ENCODE measurements around the gene CUX1. TPM values are rescaled to one million over a fixed set of nuclear protein-coding genes. Genes with fewer than 3 reads are reported as not detected.
"Not testable (repeated sequence)": the region's sequence is repeated elsewhere in the genome, so short reads cannot be mapped to it uniquely, and the experiment has no call there.

The CUX1 gene
- total RNA-seq, 1 donor from 2014 or later, result 97.4 TPM

- ATAC-seq (ENCODE audit: poor library complexity), result no peak
- DNase-seq, result no peak
- intact Hi-C loops (cut with DNase I), result no loop called here
Observed at GRCh38 chr7:101877882-101878591, 60.6 kb downstream of the CUX1 start.

DNA sequence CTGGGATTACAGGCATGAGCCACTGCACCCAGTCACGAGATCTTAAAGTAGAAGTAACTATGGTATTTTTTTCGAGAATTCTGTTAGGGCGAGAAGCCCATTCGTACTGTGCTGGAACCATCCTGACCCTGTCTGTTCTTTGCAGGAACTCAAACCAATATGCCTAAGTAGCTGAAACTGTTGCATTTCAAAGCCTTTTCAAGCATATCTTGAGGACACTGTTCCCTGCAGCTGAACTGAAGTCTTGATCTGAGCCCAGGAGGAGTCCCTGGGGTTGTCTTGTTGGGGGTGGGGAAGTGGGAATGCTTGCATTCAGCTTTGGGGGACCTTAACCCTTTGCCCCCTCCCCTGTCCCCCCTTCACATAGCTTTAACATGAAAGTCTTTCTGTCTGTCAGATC, 61.5 kb downstream of the CUX1 start:
- intact Hi-C loops (cut with DNase I), result no loop called here
- ATAC-seq (ENCODE audit: poor library complexity), result no peak
- no peak for DNase-seq

GRCh38 chr7:101879565-101879964, 62.1 kb downstream of the CUX1 start:
- ATAC-seq (ENCODE audit: poor library complexity) (no peak), DNase-seq (no peak)
- intact Hi-C loops (cut with DNase I), result no loop called here

DNA sequence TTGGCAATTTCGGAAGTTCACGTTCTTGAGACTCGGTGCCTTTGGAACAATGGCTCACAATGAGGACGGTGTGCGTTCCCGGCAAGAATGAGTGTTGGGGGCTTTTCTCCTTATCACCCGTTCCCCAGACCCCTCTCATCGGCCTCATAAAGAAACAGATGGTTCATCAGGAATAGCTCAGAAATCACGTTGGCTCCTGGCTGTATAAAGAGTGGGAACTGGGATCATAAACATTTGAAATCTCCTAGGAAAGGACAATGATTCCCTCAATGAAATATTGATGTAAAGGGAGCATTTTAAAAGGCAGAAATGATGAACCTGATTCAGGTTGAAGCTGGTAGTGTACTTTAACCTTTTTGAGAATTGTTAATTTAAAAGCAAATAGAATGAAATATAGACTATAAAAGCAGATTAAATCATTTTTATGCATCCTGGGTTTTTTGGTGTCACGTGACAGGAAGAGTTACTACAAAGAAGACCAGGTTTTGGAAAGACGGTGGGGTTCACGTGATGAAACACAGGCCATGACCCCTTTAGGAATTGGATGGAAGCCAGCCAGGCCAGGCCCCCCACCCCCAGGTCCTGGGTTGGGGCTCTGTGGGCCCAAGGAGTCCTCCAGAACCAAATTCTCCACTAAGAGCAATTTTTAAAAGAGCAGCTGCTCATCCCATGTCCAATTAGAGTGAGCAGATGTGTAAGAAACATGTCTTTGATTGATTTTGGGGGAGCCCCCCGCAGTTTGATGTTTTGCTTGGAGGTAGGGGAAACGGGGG, 63.0 kb downstream of the CUX1 start:
- ATAC-seq (ENCODE audit: poor library complexity) (no peak), DNase-seq (no peak)
- intact Hi-C loops (cut with DNase I), result no loop called here

- intact Hi-C loops (cut with DNase I), result no loop called here
- DNase-seq (no peak), ATAC-seq (ENCODE audit: poor library complexity) (no peak)
Observed at GRCh38 chr7:101882005-101882421, 64.6 kb downstream of the CUX1 start.

DNA sequence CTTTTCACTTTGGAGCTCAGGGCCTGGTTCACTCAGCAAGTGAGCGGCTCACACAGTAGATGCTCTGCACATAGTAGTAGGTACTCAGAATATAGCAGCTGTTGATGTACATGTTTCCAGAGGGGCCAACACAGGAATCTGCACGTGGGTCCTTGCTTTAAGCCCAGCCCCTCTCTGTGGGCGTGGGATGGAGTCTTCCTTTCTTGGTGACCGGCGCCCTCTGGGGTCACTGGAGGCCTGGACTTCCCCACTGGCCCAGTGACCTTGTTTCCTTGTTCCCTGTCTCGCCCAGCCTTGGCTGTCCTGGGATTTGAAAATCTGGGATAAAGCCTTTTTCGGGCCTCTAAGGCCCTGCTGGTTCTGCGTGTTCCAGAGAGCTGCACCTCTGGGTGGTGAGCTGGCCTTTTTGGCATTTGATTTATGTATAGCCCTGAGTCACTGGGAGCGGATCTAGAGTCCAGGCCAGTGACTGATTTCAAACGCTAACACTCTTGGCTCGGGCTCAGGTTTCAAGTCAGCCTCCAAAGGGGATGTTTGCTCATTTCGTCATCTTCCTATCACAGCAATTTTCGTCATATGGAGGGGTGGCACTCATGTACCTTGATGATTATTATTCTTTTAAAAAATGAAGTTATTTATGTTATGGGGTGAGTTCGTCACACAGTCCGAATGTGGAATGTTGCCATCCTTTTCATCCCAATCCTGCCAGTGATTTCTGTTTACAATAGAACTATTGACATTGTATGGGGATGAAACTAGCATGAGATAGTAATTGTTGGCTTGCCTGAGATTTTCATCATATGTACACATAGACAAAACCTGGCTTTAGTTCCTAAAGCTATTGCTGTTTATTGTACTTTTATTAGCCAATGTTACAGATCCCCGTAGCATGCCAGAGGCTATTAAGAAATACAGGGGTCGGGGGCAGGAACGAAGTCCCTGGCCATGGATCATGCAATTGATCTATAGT, 65.5 kb downstream of the CUX1 start:
- intact Hi-C loops (cut with DNase I), result no loop called here
- ATAC-seq (ENCODE audit: poor library complexity) (peak; percentile 91), DNase-seq (peak; percentile 83)

DNA sequence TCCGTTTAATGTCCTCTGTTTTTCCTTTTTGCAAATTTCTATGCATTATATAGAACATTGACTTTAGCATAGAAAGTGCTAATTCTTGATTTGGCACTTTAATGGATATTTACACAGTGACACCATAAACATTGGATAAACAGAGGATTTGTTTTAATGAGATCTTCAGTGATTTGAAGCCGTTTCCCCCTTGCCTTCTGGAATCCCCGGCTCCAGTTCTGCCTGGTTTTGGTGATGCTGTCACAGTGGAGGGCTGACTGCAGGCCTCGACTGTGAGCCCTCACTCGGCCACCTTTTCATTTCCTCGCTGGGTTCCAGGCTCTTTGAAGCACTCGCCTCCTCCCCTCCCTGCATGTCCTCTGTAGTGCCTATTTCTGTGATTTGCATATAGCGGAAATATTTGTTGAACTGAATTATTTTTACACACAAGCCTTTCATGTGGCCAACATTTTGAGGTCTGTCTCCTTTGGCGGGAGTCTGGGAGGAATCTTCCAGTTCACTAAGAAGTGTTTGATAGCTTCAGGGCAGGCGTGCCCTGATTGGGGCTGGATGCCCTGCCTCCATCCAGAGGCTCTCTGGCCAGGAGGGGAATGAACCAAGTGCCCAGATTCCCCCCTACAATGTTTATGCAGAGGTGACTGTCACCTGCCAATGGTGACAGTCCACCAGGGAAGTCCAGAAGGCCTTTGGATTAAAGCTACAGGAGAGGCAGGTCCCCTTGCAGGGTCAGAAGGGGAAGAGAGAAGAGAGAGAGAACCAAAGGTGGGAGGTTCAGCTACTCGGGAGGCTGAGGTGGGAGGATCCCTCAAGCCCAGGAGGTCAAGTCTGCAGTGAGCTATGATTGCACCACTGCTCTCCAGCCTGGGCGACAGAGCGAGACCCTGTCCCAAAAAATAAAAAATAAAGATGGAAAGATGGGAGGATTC, 67.5 kb downstream of the CUX1 start:
- intact Hi-C loops (cut with DNase I), result no loop called here
- no peak for ATAC-seq (ENCODE audit: poor library complexity)

DNA sequence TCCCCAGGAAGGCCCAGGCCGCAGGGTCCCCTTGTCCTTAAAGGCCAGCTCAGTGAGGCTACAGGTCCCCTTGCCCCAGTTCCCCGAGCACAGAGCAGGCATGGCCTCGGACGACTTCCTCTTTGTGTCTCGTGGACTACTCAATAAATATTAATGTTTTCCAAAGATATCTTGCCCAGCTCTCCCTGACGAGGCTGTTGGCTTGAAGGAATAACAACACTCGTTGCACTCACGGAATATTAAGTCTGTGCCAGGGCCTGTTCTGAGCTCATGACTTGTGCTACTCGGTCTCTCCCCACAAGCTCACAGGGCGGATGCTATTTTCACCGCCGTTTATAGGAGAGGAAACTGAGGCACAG, 68.2 kb downstream of the CUX1 start:
- ATAC-seq (ENCODE audit: poor library complexity) (peak; percentile 28), DNase-seq (no peak)
- intact Hi-C loops (cut with DNase I), result no loop called here

More for the DNA sequence above, 67.5 kb downstream of the CUX1 start:
- DNase-seq, result no peak

- DNase-seq; ATAC-seq (ENCODE audit: poor library complexity); intact Hi-C loops (cut with DNase I): not testable (repeated sequence)
Observed at GRCh38 chr7:101887352-101887751, 69.9 kb downstream of the CUX1 start.

- DNase-seq; ATAC-seq (ENCODE audit: poor library complexity); intact Hi-C loops (cut with DNase I): not testable (repeated sequence)
Observed at GRCh38 chr7:101888564-101888963, 71.1 kb downstream of the CUX1 start.

- DNase-seq, result no peak
- no peak for ATAC-seq (ENCODE audit: poor library complexity)
- intact Hi-C loops (cut with DNase I), result no loop called here
Observed at GRCh38 chr7:101890749-101891523, 73.5 kb downstream of the CUX1 start.

DNA sequence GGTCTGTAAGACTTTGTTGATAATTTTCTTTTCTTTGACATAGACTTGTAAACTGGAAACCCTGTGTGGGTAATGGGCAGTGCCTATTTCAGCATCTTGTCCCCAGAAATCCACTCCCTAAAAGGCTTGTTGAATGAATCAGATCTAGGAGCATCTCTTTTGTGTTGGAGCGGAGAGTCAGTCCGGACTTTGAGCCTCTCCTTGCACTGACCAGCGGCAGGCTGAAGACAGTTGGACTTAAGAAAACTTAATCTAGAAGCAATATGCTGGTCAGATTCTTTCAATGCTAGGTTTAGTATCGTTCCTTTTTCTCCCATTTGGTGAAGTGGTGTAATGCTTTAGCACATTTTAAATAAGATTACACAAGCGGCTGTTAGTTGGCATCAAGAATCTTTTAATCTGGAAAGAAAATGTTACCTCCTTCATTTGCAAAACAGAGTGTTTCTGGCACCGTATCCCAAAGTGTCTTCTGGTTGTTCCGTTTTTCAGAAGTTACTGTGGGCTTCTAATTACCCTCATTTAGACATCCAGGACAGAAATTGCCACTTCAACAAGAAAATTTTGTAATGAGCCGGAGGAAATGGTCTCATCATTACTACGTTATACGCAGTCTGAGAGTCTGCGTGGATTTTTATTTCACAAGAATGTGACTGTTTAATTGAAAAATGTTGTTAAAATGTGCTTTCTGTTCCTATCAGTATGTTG, 74.7 kb downstream of the CUX1 start:
- ATAC-seq (ENCODE audit: poor library complexity) (no peak), DNase-seq (no peak)
- intact Hi-C loops (cut with DNase I), result no loop called here

DNA sequence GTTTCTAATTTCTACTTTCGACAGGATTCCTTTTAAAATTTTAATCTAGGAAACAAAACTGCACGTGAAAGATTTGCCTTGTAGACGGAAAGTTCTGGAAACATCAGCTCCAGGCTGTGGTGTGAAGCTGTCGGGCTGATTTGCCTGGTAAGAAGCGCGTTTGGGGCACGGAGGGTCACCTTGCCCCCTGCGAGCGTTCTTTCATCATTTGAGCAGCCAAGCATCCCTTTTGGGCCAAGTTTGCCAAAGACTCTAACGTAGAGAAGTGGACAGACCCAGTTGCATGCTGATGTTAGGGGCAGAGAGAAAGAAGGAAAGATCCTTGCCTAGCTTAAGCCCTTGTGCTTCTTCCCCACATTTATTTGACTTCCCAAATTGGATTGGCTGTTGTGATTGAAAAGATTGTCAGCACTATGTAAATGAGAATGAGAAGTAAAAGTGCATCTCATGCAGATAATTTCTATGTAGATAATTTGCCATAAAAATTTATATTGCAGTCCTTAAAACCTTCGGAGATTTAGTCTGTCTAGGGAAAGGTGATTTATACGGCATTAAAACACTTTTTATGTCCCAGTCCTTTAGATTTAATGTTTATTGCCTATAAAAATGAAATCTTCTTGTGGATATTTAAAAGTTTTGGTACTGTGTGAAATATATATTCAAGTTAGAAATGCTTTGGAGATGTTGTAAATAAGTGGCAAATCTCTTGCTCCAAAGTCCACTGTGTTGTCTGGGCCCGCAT, 76.1 kb downstream of the CUX1 start:
- DNase-seq (no peak), ATAC-seq (ENCODE audit: poor library complexity) (no peak)
- intact Hi-C loops (cut with DNase I), result no loop called here

- intact Hi-C loops (cut with DNase I), result no loop called here
- ATAC-seq (ENCODE audit: poor library complexity) (peak; percentile 49), DNase-seq (no peak)
Observed at GRCh38 chr7:101896316-101896715, 78.9 kb downstream of the CUX1 start.

DNA sequence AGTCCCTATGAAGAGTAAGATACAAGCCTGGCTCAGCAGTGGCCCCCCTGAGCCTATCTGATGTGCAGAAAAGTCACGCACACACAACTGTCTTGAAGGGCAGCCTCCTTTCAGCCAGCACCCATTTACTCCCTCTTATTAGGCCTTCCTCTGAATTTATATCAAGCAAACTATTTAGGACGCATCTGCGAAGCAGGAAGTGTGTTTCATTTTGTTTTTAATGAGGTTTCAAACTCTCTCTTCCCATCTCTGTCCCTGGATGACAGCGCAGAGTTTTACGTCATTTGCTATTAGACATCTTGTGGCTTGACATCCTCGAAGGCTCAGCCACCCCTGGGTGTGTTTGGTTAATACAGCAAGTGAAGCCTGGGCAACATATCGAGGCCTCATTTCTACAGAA, 79.5 kb downstream of the CUX1 start:
- intact Hi-C loops (cut with DNase I), result no loop called here
- no peak for DNase-seq
- no peak for ATAC-seq (ENCODE audit: poor library complexity)

DNA sequence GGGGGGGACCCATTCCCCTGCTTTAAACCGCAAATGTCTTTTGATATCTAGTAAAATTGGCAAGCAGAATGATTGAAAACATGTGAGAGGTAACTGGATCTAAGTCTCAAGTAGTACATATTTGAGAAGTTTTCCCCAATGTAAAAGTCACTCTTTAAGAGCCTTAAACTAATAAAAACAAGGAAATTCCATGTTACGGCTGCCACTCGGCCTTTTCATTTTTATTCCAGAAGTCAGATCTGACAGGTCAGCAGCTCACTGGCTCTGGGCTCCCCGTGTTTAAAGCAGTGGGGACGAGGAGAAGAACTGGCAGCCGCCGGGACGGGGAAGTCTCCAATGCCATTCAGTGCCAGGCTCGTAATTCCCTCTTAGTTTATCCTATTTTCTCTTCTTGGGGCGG, 80.7 kb downstream of the CUX1 start:
- intact Hi-C loops (cut with DNase I), result no loop called here
- DNase-seq, result no peak
- ATAC-seq (ENCODE audit: poor library complexity), result no peak
